ENCODE data around the gene TLE1.
A peak's percentile ranks its signal among the peaks of the same experiment; 100 is the strongest.
"Not testable (repeated sequence)": the region's sequence is repeated elsewhere in the genome, so short reads cannot be mapped to it uniquely, and the experiment has no call there.

The TLE1 gene

DNA sequence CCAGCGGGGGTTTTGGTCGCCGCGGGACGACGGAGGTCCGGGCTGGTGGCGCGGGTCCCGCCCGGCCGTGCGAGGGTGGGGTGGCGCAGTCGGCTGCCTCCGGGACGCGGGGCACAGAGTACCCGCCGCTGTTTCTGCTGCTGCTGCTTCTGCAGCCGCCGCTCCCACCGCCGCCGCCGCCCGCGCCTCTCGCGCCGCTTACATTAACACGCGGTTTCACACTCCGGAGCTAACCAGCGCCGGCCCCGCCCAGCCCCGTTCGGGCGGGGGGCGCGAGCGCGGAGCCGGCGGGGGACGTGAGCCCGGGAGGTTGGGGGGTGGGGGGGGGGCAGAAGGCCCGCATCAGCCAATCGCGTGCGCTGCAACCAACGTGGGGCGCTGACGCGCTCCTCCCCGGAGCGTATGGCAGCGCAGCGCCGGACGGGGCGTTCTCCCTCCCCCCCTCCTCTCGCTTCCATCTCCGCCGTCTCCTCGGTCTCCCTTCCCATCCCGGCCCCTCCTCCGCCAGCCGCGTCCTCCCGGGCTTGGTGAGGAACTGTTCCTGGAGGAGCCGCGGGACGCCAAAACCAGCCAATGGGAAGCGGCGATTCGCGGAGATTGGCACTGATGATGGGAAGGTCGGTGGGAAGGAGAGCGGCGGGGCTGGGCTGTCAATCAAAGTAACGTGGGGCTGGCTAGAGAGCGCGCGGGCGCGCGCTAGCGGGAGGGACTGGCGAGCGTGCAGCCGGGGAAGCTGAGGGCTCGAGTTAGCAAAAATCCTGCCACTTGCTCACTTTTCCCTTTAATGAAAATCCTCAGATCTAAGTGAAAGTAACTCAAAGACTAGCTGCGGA lies at the start of gene TLE1:
Gene TLE1, minus strand, starts transcription at position 205 of the 833 bp plus-strand sequence. CDS start 1,307 bp downstream, outside the sequence.
- peak; percentile 98 for DNase-seq (ENCODE audit: low read depth, low spot score)

DNA sequence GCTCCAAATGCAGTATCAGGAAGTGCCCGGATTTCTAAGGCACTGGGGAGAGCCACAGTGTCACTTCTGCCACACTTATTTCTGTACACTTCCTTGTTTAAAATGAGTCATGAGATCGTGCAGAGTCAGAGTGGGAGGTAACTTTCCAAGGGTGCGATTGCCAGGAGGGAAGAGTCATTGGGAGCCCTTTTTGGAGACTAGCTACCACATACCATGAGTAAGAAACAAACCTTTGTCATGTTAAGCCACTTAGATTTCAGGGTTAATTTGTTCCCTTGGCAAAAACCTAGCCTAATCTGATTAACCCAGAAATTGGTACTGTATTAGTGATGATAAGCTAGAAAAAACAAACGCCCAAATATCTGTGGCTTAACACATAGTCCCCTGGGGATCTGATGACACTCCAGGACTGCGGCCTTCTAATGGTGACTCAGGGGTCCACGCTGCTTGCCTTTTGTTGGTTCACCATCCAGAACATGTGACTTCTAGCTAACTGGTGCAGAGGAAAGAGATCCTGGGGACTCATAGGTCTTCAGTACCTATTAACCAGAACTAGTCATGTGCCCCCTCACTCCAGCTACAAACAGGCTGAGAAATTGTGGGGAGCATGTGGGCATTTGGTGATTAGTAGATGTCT lies 48.6 kb upstream of the TLE1 start:
- no peak for DNase-seq (ENCODE audit: low read depth, low spot score)

DNA sequence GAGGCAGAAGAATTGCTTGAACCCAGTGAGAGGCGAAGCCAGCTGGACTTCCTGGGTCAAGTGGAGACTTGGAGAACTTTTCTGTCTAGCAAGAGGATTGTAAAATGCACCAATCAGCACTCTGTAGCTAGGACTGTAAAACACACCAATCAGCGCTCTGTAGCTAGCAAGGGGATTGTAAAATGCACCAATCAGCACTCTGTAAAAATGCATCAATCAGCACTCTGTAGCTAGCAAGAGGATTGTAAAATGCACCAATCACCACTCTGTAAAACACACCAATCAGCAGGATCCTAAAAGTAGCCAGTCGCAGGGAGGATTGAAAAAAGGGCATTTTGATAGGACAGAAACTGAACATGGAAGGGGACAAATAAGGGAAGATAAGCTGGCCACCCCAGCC lies 41.2 kb upstream of the TLE1 start:
- DNase-seq (ENCODE audit: low read depth, low spot score) = not testable (repeated sequence)

DNA sequence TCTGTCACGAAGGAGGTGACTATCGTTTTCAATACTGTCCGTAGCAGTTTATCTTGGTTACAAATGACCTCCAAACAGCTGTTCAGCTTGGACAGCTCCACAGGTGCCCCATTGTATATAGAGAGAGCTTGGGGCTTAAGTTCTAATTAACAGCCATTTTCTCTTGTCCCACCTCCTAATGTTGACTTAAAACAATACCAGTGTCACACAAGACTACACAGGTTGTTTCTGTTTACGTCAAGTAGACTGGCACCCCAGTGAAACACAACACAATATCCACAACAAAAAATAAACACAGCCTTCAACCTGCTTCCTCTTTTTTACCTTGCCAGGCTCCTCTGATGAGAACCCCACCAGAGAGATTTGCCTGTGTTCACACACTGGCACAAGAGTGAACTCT lies 39.8 kb upstream of the TLE1 start:
- no peak for DNase-seq (ENCODE audit: low read depth, low spot score)

DNA sequence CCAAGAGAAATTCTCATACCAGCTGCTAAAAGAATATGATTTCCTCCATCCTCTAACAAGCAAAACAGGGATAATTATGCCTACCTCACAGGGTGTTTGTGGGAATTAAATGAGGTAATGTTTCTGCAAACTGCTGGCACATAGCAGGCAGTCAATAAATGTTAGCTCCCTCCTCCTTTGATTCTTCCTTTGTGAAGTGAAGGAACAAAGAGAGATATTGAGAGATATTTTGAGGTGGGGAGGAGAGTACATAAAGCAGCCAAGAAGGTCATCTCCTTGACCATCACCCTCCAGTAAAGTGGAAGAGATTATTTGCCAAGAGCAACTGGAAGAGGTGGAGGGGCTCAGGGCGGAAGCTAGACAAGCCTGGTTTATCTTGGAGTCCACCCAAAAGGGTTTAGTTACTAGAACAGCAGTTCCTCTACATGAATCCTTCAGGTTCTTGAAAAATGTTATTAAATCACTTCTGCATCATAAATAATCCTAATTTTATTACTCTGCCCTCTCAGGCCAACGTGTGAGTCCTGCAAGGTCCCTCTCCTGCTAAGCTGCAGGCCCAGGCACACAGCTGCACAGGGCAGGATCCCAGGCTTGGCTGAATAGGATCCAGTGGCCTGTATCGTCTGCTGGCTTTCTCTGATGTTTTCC lies 35.0 kb upstream of the TLE1 start:
- DNase-seq (ENCODE audit: low read depth, low spot score) = peak; percentile 55

DNA sequence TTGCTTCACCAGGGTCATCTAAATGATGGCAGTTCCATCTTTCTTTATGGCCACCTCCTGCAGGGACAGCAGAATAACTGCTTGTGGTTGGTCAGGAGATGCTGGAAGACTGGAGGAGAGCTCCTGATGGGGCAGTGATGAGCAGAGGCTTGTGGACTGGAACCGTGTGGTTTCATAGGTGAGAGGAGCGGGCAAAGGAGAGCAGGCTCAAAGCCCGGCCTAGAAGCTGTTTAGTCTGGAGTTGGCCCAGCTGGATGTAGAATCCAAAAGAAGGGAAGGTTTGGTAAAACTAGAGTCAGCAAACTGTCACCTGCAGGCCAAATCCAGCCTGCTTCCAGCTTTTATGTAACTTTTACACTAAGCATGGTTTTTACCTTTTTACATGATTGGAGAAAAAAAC lies 32.9 kb upstream of the TLE1 start:
- no peak for DNase-seq (ENCODE audit: low read depth, low spot score)

DNA sequence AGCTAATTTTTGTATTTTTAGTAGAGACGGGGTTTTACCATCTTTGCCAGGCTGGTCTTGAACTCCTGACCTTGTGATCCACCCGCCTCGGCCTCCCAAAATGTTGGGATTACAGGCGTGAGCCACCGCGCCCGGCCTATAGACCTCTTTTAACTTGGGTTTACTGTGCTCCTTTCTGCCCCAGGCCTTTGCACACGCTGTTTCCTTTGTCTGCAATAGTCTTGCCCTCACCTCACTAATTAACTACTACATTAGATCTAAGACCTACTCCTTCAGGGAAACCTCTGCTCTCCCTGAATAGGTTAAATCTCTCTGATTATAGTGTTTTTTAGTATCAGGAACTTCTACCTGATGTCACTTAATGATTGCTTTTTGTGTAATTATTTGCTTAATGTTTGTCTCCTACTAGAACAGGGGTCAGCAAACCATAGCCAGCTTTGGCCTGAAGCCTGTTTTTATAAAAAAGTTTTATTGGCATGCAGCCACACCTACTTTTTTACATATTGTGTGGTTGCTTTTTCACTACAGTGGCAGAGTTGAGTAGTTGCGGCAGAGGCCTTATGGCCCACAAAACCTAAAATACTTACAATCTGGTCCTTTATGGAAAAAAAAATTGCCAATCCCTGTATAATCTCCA lies 31.2 kb upstream of the TLE1 start:
- no peak for DNase-seq (ENCODE audit: low read depth, low spot score)

DNA sequence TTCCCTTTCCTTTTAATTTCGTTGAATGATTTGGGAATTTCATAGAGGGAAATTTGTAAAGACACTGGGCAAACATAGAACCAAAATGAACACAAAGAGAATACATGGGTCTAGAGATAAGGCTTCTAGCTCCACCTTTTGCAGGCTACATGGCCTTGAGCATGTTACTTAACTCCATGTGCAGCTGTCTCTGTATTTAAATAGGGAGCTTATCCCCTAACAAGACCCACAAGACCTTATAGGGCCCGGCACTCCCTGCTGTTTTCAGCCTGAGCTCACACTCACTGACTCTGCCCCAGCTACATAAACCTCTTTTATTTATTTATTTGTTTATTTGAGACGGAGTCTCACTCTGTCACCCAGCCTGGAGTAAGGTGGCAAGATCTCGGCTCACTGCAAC lies 30.6 kb upstream of the TLE1 start:
- no peak for DNase-seq (ENCODE audit: low read depth, low spot score)

DNA sequence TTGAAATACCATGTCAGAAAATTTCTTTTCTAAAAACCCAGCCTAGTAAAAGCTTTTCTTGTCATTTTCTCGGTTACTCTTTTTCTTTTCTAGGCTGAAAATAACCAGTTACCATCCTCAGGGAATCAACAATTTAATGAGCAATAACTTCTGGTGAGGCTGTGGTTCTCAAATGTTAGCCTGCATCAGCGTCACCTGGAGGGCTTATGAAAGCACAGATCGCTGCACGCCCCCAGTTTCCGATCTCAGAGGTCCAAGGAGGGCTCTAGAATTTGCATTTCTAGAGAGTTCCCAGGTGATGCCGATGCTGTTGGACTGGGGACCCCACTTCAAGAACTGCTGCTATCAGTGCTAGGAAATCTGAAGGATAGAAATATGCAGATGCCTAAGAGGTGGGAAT lies 28.9 kb upstream of the TLE1 start:
- no peak for DNase-seq (ENCODE audit: low read depth, low spot score)

DNA sequence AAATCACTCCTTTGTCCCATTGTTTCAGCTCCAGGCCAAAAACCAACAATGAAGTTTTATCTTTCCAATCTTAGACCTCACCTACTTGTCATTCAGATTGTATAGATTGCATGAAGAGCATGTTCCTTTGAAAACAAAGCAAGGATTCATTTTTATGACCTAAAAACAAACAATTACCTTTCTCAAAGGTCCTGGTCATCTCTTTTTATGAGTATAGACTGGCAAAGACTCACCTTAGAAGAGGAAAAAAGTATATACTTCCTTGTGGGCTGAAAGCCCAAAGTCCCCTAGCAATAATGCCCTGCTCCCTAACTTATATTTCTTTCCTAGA lies 28.4 kb upstream of the TLE1 start:
- DNase-seq (ENCODE audit: low read depth, low spot score) = no peak

DNA sequence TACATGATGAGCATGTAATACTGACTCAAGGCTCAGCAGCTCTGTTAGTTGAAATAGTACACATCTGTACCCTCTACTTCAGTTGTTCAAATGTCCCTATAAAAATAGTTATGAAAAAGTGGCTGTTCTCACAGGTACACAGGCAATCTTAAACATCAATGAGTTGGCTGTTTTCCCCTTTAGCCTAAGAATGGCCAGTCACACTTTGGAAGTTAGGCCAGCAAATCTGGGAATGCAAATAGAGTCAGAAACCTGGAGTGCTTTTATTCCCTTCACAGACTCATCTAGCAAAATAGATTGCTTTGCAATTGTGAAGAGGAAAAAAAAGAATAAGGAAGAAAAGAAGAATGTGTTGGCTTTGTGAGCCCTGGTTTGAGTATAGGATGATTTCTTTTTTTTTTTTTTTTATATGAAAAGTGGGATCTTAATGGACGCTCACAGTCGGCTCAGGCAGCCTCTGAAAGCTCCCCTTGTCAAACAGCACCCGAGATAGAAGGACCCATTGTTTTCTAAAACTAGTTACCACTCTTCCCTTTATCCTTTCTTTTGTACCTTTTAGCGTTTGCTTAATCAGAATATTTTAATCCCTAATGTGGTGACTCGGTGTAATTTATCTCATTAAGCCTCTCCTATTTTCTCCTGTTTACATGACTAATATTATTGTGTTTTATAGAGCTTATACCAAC lies 27.9 kb upstream of the TLE1 start:
- no peak for DNase-seq (ENCODE audit: low read depth, low spot score)

DNA sequence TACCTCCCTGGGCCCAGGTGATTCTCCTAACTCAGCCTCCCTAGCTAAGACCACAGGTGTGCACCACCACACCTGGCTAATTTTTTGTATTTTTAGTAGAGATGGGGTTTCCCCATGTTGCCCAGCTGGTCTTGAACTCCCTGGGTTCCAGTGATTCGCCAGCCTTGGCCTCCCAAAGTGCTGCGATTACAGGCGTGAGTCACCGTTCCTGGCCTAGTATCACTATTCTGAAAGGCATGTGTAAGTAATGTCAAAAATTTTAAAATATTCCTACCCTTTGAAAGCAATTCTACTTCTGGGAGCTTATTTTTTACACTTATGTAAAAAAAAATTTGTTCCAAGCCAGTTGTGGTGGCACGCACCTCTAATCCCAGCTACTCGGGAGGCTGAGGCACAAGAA lies 27.1 kb upstream of the TLE1 start:
- no peak for DNase-seq (ENCODE audit: low read depth, low spot score)

DNA sequence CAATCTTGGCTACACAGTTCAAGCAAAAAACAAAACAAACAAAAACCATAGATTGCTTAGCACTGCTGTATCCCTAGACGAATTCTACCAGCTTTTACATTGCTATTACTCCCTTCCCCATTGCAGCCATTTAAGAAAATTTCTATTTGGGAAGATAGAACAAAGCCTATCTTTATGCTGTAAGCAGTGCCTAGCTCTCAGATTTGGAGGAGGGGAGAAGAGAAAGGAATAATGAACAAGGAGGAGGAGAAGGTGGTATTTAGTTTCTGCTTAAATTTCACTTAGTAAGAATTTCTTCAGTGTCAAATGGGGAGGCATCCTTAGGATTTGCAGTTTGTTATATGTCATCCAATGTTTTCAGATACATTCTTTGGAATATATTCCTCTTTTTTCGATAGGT lies 16.2 kb upstream of the TLE1 start:
- no peak for DNase-seq (ENCODE audit: low read depth, low spot score)

DNA sequence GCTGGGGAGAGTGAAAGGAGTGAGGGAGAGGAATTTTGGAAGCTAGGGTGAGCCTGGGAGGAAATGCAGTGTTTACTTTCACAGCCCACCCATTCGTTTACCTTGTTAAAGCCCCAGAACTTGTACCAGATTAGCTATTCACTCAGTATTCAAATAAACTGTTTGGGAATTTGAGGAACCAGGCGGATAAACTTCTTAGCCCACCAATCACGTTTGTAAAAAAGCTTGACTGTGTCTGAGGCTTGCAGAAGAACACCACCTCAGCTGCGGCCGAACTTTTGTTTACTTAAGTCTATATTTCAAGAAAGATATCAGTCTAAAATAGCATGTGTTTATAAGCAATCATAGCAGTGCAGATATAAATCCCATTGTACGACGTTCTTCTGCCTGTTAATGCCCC lies 5.2 kb upstream of the TLE1 start:
- no peak for DNase-seq (ENCODE audit: low read depth, low spot score)

DNA sequence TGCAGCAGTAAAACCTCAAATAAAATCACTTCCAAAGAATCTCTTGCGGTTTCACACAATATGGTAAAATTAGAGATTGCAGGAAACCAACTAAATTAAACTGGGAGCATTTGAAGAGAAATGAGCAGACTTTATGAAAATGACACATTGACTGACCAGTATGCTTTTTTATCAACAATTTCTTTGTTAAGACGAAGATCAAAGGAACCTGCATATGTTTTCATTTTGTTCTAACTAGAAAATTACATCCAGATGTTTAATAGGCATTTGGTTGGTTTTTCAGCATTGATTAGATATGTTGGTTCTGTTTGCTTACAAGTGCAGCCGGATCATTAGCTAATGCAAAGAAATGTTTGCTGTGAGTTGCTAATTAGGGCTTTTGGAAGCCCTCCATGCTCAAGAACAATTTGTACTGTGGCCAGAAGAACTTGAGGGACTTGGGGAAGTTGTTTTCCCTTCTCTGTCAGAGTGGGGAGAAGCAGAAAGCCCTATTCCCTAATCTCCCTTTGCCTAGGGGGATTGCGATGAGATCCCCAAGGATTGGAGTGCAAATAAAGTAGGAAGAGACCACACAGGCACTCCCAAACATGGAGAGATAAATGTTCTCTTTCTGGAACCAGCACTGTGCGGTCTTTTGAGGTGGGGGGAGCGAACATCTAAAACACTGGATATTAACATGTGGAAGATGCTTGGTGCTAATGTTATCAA lies 4.5 kb upstream of the TLE1 start:
- DNase-seq (ENCODE audit: low read depth, low spot score) = no peak

DNA sequence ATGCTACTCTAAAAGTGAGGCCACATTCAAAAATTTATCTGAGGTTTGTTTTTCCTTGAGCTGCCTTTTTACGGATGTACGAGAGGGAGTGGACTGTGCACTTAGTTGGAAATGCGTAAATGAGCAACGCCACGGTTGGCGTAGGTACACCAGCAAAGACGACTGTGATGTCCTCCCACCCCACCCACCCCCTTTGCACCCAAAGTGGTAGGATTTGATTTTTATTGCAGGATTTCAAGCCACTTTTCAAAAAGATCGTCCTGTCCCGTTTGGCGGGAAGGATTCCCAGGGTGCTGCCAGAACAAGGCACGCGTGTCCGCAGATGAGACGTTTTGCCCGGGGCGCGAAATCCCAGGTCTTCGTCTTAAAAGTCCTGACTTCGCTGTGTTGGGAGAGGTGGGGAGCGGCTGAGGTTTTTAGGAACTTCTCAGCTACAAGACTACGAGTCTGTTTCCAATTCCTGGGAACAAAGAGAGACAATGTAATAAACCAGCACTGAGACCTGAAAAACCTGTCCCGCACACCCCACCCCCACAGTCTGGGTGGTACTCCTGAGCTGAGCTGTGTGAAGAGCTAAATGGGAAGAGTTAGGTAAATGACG lies 1.0 kb upstream of the TLE1 start:
- no peak for DNase-seq (ENCODE audit: low read depth, low spot score)

DNA sequence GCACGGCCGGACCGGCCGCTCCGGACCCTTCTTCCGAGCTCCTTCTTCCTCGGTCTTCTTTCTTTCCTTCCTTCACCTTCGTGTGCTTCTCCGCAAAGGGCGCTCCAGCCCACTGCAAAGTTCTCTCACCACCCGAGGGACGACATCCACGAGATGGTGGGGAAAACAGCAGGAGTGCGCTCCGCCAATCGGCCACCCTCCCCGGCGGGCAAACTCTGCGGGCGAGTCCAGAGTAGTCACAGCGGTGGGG lies 329 bp downstream of the TLE1 start:
- DNase-seq (ENCODE audit: low read depth, low spot score) = not testable (repeated sequence)

DNA sequence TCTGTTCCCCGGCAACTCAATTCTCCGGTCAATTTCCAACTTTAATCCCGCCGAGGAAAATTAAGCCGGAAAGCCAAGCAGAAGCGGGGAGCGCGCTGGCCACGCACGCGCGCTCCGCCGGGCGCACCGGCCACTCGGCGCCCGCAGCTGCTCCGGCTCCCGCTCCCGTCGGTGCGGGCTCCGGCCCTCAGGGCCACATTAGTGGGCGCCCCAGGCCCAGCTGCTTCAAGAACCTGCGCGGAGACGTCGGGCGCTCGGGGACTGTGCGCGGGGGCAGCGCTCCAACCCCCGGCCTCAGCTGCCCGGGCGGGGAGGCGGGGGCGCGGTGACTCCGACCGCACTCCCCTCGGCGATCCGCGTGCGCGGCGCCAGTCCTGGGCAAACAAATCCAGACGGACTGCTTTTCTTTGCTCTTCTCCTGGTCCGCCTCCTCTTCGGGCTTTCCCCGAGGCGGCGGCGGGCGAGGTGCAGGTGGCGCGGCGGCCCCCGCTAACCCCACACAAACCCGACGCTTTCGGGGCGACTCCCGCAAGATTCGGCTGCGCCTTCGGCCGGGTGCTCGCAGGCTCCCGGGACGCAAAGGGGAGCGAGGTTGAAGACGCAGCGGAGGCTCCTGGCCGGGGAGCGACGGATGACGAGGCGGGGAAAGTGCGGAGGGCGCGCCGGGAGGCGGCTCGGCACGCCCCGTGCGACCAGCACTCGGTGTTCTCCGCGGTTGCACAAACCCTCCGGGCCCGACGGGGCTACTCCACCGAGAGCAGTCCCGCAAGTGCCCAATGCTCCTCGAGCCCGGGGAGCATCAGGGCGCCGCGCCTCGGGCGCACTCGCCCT lies 870 bp downstream of the TLE1 start:
- not testable (repeated sequence) for DNase-seq (ENCODE audit: low read depth, low spot score)

DNA sequence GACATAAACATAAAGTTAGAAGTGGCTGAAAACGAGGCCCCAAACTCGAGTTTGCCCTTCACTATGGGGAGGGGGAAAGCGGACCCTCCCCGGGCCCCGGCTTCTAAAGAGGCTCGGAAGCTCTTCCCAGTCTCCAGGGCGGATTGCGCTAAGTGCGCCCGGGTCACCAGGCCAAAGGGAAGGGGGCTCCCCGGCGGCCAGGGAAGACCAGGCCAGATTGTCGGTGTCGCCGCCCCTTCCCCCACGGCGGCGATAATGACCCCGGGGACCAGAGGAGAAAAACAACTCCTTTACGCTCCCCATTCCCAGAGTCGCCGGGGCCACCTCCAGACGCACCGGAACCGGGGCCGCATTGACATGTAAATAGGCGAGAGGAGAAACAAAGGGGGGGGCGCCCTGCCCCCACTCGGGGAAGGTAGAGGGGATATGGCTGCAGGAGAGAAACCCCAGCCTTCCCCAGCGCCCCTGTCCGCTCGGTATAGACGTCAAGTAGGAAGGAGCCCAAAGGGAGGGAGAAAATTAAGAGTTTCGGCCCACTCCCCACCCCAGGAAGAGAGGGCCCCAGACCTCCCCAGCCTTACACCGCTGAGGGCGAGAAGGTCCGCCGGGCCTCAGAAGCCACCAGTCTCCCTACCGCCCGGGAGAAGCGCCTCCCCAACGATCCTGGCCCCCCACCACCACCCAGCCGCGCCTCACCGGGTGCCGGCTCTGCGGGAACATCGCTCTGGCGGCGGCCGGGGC lies 1.7 kb downstream of the TLE1 start:
- no peak for DNase-seq (ENCODE audit: low read depth, low spot score)

Data from smooth muscle cell of the brain vasculature (primary cell).